ENCODE results near the gene KDSR. TPM values are rescaled to one million over a fixed set of nuclear protein-coding genes. Genes with fewer than 3 reads are reported as not detected.

Gene KDSR
- total and polyA plus RNA-seq, 2 of the 13 experiments (the other 11 are each of a cell fraction or from before 2014, with no cell fraction given): 10.4 to 20.9 TPM

GRCh38 chr18:63374540-63374939, 7.5 kb upstream of the KDSR start:
- Histone ChIP-seq H3K4me2 (ENCODE audit: low read depth, low read length) (no peak overlapping the region), H3K9ac (ENCODE audit: insufficient read depth, low read depth, low read length) (no peak overlapping the region), H3K27me3 (ENCODE audit: control insufficient read depth in 1 of 2, insufficient read depth in 2 of 2, low read length in 2 of 2) (no peaks in the 10 kb centered on the region), H3K4me1 (ENCODE audit: insufficient read depth, low read length) (peaks cover 9% of the 10 kb centered on the region; the same call in 1 of the 2 replicates), H3K36me3 (replicated peaks in 1 of 2; ENCODE audit: control insufficient read depth in 1 of 2, insufficient read depth in 2 of 2, low read length in 2 of 2) (no peaks in the 10 kb centered on the region), H3K9me3 (ENCODE audit: low read length) (peaks cover 5% of the 10 kb centered on the region; the same call in 1 of the 2 replicates), H4K20me1 (ENCODE audit: insufficient read depth, low read length) (no peaks in the 10 kb centered on the region), H3K27ac (ENCODE audit: extremely low read length, insufficient read depth, low read length) (no peak overlapping the region), H2AFZ (ENCODE audit: low read length) (no peak overlapping the region), H3K4me3 (replicated peaks in 1 of 3; ENCODE audit: insufficient read depth in 1 of 3, low read depth in 2 of 3, low read length in 3 of 3) (no peak overlapping the region), H3K79me2 (ENCODE audit: insufficient read depth, low read length) (no peaks in the 10 kb centered on the region)
- BruUV-seq (replicated peaks): no TSS peak
- WGBS (ENCODE audit: low lambda C conversion rate): 23% methylated on average over 1 of the region's 1 CpG
- POLR2A ChIA-PET: no interaction called here
- TF ChIP-seq ELF3 (CRISPR knock-in tag; IDR thresholded peaks at IDR 0.05) (no peak), CC2D1A (CRISPR knock-in tag; IDR thresholded peaks at IDR 0.05) (no peak), NR3C1 (CRISPR knock-in tag; IDR thresholded peaks at IDR 0.05) (no peak), ATAD3A (CRISPR knock-in tag; IDR thresholded peaks at IDR 0.05) (no peak), ZBTB40 (IDR thresholded peaks at IDR 0.05) (no peak), ZBTB40 (CRISPR knock-in tag; IDR thresholded peaks at IDR 0.05) (no peak), SAP130 (CRISPR knock-in tag; IDR thresholded peaks at IDR 0.05; ENCODE audit: low read depth) (no peak), E2F5 (CRISPR knock-in tag; conservative IDR thresholded peaks at IDR 0.05) (no peak), NONO (IDR thresholded peaks at IDR 0.05) (no peak), NONO (CRISPR knock-in tag; conservative IDR thresholded peaks at IDR 0.05) (no peak), ZNF335 (CRISPR knock-in tag; IDR thresholded peaks at IDR 0.05) (no peak)
- TF ChIP-seq, protein P1, sequence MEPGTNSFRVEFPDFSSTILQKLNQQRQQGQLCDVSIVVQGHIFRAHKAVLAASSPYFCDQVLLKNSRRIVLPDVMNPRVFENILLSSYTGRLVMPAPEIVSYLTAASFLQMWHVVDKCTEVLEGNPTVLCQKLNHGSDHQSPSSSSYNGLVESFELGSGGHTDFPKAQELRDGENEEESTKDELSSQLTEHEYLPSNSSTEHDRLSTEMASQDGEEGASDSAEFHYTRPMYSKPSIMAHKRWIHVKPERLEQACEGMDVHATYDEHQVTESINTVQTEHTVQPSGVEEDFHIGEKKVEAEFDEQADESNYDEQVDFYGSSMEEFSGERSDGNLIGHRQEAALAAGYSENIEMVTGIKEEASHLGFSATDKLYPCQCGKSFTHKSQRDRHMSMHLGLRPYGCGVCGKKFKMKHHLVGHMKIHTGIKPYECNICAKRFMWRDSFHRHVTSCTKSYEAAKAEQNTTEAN (CRISPR knock-in tag; conservative IDR thresholded peaks at IDR 0.05): no peak
- TF ChIP-seq, protein P2, sequence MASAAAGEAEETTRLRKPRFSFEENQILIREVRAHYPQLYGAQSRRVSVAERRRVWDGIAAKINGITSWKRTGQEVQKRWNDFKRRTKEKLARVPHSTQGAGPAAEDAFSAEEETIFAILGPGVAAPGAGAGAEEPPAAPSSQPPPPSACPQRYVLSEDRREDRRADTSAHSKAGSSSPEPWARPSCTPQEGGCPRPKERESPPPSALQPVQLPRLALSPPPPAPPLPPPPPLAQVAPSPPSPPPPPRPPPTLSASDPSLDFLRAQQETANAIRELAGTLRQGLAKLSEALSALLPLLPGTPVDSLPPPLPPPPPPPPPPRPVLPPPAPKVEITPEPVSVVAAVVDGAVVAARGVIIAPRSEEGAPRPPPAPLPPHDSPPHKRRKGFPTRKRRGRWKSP (CRISPR knock-in tag; IDR thresholded peaks at IDR 0.05): no peak
- ATAC-seq (no peak), DNase-seq (ENCODE audit: low spot score) (no peak), FAIRE-seq (no peak)
- intact Hi-C loops (cut with micrococcal nuclease; ENCODE audit: unreplicated experiment): no loop called here
- in situ Hi-C loops (cut with HindIII; ENCODE audit: extremely low pct_ligation_motif_present, low pct_unique_long_range_greater_than_20kb): no loop called here
- CTCF ChIA-PET (ENCODE audit: low intra/inter-chr PET ratio, low total read pairs): no interaction called here

Measured in HepG2 (cell line).